HepG2 (cell line): ENCODE data around the gene UBE3D. TPM values are rescaled to one million over a fixed set of nuclear protein-coding genes. Genes with fewer than 3 reads are reported as not detected.

Source experiments
- ATAC-seq: fragments of 200-7000 bp; cut with Tn5 transposase; 3 replicates; pipeline ENCODE4 v1.9.1; 2020; ENCODE audit warnings: mild to moderate bottlenecking, moderate library complexity
- BruUV-seq: library from RNA; stranded (reverse); fragments of 400-500 nt; replicated peaks from 2 replicates; lab custom pipeline; 2021; lab: Mats Ljungman, UMichigan
- CTCF ChIA-PET: fragments of 300-600 bp; formaldehyde crosslinking; extraction: SDS; loops from one replicate; lab custom pipeline; 2021; ENCODE audit warnings: low total read pairs, inconsistent platforms, low intra/inter-chr PET ratio; lab: Yijun Ruan, JAX
- POLR2A ChIA-PET: fragments of 350-600 bp; sonication (Branson Sonifier 250); formaldehyde crosslinking; loops from one replicate; lab custom pipeline; 2020; ENCODE audit warnings: antibody characterized with exemption, inconsistent platforms; lab: Yijun Ruan, JAX
- DNase-seq: peaks from one replicate; pipeline ENCODE4 v3.0.0-alpha.2; 2015; ENCODE audit warnings: low spot score
- FAIRE-seq: peaks from 3 replicates; lab custom pipeline; 2011; peaks lifted over from hg19 to GRCh38; lab: Jason Lieb, UNC
- H2AFZ ChIP-seq: one replicate; pipeline ENCODE4 v1.6.1; 2011; ENCODE audit warnings: low read length, inconsistent platforms
- H3K27ac ChIP-seq: fragments of 300-600 bp; 3 replicates; pipeline ENCODE4 v1.8.0; 2011; ENCODE audit warnings: mixed run types, mild to moderate bottlenecking, mixed read lengths, low read length, inconsistent platforms; ENCODE audit not compliant: insufficient read depth; ENCODE audit errors: extremely low read length
- H3K27me3 ChIP-seq, 2 experiments: fragments of 200-600 bp in 1 of 2; 2 replicates in 1 of 2; 3 replicates in 1 of 2; pipeline versions ENCODE4 v1.6.0 to v1.8.0; 2011; ENCODE audit warnings: low read length in 2 of 2, mild to moderate bottlenecking in 2 of 2, moderate library complexity in 2 of 2, inconsistent platforms in 1 of 2; ENCODE audit not compliant: insufficient read depth in 2 of 2, control insufficient read depth in 1 of 2
- H3K36me3 ChIP-seq, 2 experiments: fragments of 200-600 bp in 1 of 2; replicated peaks in 1 of 2; 2 replicates in 1 of 2; 3 replicates in 1 of 2; pipeline versions ENCODE4 v1.5.1 to v1.8.0; 2011; ENCODE audit warnings: low read length in 2 of 2, inconsistent platforms in 1 of 2; ENCODE audit not compliant: insufficient read depth in 2 of 2, control insufficient read depth in 1 of 2
- H3K4me1 ChIP-seq: 2 replicates; pipeline ENCODE4 v1.5.1; 2012; ENCODE audit warnings: low read length, inconsistent platforms; ENCODE audit not compliant: insufficient read depth
- H3K4me2 ChIP-seq: 2 replicates; pipeline ENCODE4 v1.6.0; 2011; ENCODE audit warnings: low read depth, low read length, inconsistent platforms
- H3K4me3 ChIP-seq, 3 experiments: fragments of 200-600 bp in 1 of 3; sonication (generic), shearing (Covaris generic) in 1 of 3; replicated peaks in 1 of 3; 2 replicates each; pipeline ENCODE4 v1.5.1; 2011 to 2016; ENCODE audit warnings: low read length in 3 of 3, inconsistent platforms in 2 of 3, low read depth in 2 of 3, mild to moderate bottlenecking in 2 of 3, control low read depth in 1 of 3, mixed read lengths in 1 of 3; ENCODE audit not compliant: insufficient read depth in 1 of 3
- H3K79me2 ChIP-seq: one replicate; pipeline ENCODE4 v1.6.1; 2011; ENCODE audit warnings: low read length, inconsistent platforms; ENCODE audit not compliant: insufficient read depth
- H3K9ac ChIP-seq: 2 replicates; pipeline ENCODE4 v1.6.0; 2011; ENCODE audit warnings: mild to moderate bottlenecking, low read depth, low read length, inconsistent platforms; ENCODE audit not compliant: insufficient read depth
- H3K9me3 ChIP-seq: 2 replicates; pipeline ENCODE4 v1.5.1; 2012; ENCODE audit warnings: mild to moderate bottlenecking, low read length
- H4K20me1 ChIP-seq: 2 replicates; pipeline ENCODE4 v1.6.0; 2011; ENCODE audit warnings: inconsistent platforms, mild to moderate bottlenecking, low read length, moderate library complexity; ENCODE audit not compliant: insufficient read depth
- ATF7-NPFF ChIP-seq: sonication (generic); formaldehyde crosslinking; IDR thresholded peaks from 2 replicates; pipeline ENCODE4 v1.8.1; 2023; ENCODE audit warnings: mild to moderate bottlenecking, low read depth, missing genetic modification reagents, moderate library complexity
- FLYWCH1 ChIP-seq: sonication (generic); formaldehyde crosslinking; IDR thresholded peaks from 2 replicates; pipeline ENCODE4 v1.8.1; 2023; ENCODE audit warnings: mild to moderate bottlenecking, missing genetic modification reagents
- MXI1 ChIP-seq: IDR thresholded peaks from 3 replicates; pipeline ENCODE4 v1.6.1; 2012; ENCODE audit warnings: low read depth, low read length, inconsistent platforms, borderline replicate concordance
- NCOA2 ChIP-seq: sonication (generic); formaldehyde crosslinking; IDR thresholded peaks from 2 replicates; pipeline ENCODE4 v1.8.0; 2022; ENCODE audit warnings: inconsistent platforms
- SIN3B ChIP-seq: fragments of 150-350 bp; IDR thresholded peaks from 2 replicates; pipeline ENCODE4 v1.6.1; 2014; ENCODE audit warnings: low read length
- TAF15 ChIP-seq: fragments of 200-400 bp; formaldehyde crosslinking; IDR thresholded peaks from one replicate; pipeline ENCODE4 v1.6.1; 2018; ENCODE audit warnings: mild to moderate bottlenecking, low read depth, low read length; ENCODE audit not compliant: poor library complexity, severe bottlenecking
- TCF7L2 ChIP-seq: IDR thresholded peaks from 2 replicates; pipeline ENCODE4 v1.6.1; 2011; ENCODE audit warnings: mild to moderate bottlenecking, low read depth, low read length, moderate library complexity
- ZNF232 ChIP-seq: sonication (generic); formaldehyde crosslinking; IDR thresholded peaks from 2 replicates; pipeline ENCODE4 v1.4.0; 2020; ENCODE audit warnings: missing genetic modification reagents, borderline replicate concordance
- ZNF234 ChIP-seq: sonication (generic); formaldehyde crosslinking; conservative IDR thresholded peaks from 2 replicates; pipeline ENCODE4 v1.5.1; 2020; ENCODE audit warnings: mild to moderate bottlenecking, missing genetic modification reagents
- ZNF275 ChIP-seq: sonication (generic); formaldehyde crosslinking; IDR thresholded peaks from 2 replicates; pipeline ENCODE4 v1.8.0; 2022; ENCODE audit warnings: missing genetic modification reagents, mild to moderate bottlenecking, inconsistent platforms, borderline replicate concordance
- ZNF773 ChIP-seq: sonication (generic); formaldehyde crosslinking; IDR thresholded peaks from 2 replicates; pipeline ENCODE4 v1.4.0; 2020; ENCODE audit warnings: missing genetic modification reagents, borderline replicate concordance
- ZNF841 ChIP-seq: sonication (generic); formaldehyde crosslinking; IDR thresholded peaks from 2 replicates; pipeline ENCODE4 v1.8.1; 2023; ENCODE audit warnings: missing genetic modification reagents, borderline replicate concordance
- WGBS: methylation state at CpG from one replicate; pipeline ENCODE4 v1.1.6; 2017; ENCODE audit warnings: low lambda C conversion rate; 5-methylcytosine and 5-hydroxymethylcytosine counted together
- in situ Hi-C: cut with HindIII; loops from 2 replicates; pipeline ENCODE4 v1.10.0; 2017; ENCODE audit warnings: low pct_unique_long_range_greater_than_20kb; ENCODE audit not compliant: extremely low pct_ligation_motif_present
- intact Hi-C: fragments of 100-400 bp; cut with micrococcal nuclease; formaldehyde crosslinking; loops from one replicate; pipeline ENCODE4 v1.10.0; 2022; ENCODE audit not compliant: unreplicated experiment
- polyA plus RNA-seq, 8 experiments: library from polyadenylated mRNA; depleted of rRNA in 3 of 8; stranded (reverse) in 7 of 8; unstranded in 1 of 8; fragments of >200 nt; fragmentation: Illumina TruSeq in 4 of 8; extraction: Trizol in 4 of 8; gene quantifications; 2 replicates each; pipeline versions ENCODE4 v1.2.1 to v1.2.3, GENCODE V29; 2011 to 2016; ENCODE audit warnings: low read depth in 4 of 8, missing spikeins in 1 of 8, mixed read lengths in 1 of 8; ENCODE audit not compliant: insufficient read depth in 1 of 8
- total RNA-seq, 5 experiments: library from RNA; depleted of rRNA; stranded (reverse); fragments of >200 nt; fragmentation: Illumina TruSeq; extraction: Trizol; gene quantifications; 2 replicates each; pipeline ENCODE4 v1.2.3, GENCODE V29; 2016; ENCODE audit warnings: low read depth in 1 of 5
- TF ChIP-seq, protein P1 (sequence below): sonication (generic); formaldehyde crosslinking; IDR thresholded peaks from 2 replicates; pipeline ENCODE4 v1.5.1; 2020; ENCODE audit warnings: mild to moderate bottlenecking, moderate library complexity, missing genetic modification reagents
- TF ChIP-seq, protein P2 (sequence below): sonication (generic); formaldehyde crosslinking; IDR thresholded peaks from 2 replicates; pipeline ENCODE4; 2020; ENCODE audit warnings: missing genetic modification reagents, mild to moderate bottlenecking, borderline replicate concordance

UBE3D gene
- total and polyA plus RNA-seq, 2 of the 13 experiments (the other 11 are each of a cell fraction or from before 2014, with no cell fraction given), result 5.1 to 11.4 TPM

- no peaks in the 10 kb centered on the region for H4K20me1 ChIP-seq
- ChIA-PET CTCF (no interaction called here), POLR2A (no interaction called here)
- FAIRE-seq (no peak), ATAC-seq (no peak), DNase-seq (no peak)
- H3K27me3 ChIP-seq, result no peaks in the 10 kb centered on the region
- no peak overlapping the region for H3K9ac ChIP-seq
- no peak overlapping the region for H3K4me2 ChIP-seq
- WGBS, result 94% methylated on average over 1 of the region's 1 CpG
- in situ Hi-C loops (no loop called here), intact Hi-C loops (no loop called here)
- no peak overlapping the region for H2AFZ ChIP-seq
- TF ChIP-seq TAF15 (no peak), ZNF275 (no peak)
- no peaks in the 10 kb centered on the region for H3K4me1 ChIP-seq
- no peak overlapping the region for H3K27ac ChIP-seq
- BruUV-seq, result no TSS peak
- no peaks in the 10 kb centered on the region for H3K9me3 ChIP-seq
- peaks cover 0 to 3% of the 10 kb centered on the region in 2 experiments; a peak in 2 of 5 replicates for H3K36me3 ChIP-seq
- H3K4me3 ChIP-seq, result no peak overlapping the region
- H3K79me2 ChIP-seq, result no peaks in the 10 kb centered on the region
These were observed 113.7 kb downstream of the UBE3D start for GRCh38 chr6:82951935-82952334.

- 100% methylated on average over 1 of the region's 1 CpG for WGBS
- no peak for DNase-seq
- Histone ChIP-seq H3K4me2 (no peak overlapping the region), H3K79me2 (no peaks in the 10 kb centered on the region), H3K9ac (no peak overlapping the region), H3K4me3 (no peak overlapping the region), H3K9me3 (no peaks in the 10 kb centered on the region), H3K4me1 (no peaks in the 10 kb centered on the region), H3K27ac (no peak overlapping the region), H4K20me1 (no peaks in the 10 kb centered on the region), H2AFZ (no peak overlapping the region), H3K27me3 (no peaks in the 10 kb centered on the region), H3K36me3 (peaks cover 0 to 3% of the 10 kb centered on the region in 2 experiments; a peak in 2 of 5 replicates)
- in situ Hi-C loops, result no loop called here
- POLR2A ChIA-PET, result no interaction called here
- CTCF ChIA-PET, result no interaction called here
- no peak for FAIRE-seq
- no peak for ATAC-seq
- intact Hi-C loops, result no loop called here
- no TSS peak for BruUV-seq
- TF ChIP-seq ZNF841 (CRISPR knock-in tag), result no peak
- TF ChIP-seq TCF7L2, result no peak
- TF ChIP-seq, protein P1, sequence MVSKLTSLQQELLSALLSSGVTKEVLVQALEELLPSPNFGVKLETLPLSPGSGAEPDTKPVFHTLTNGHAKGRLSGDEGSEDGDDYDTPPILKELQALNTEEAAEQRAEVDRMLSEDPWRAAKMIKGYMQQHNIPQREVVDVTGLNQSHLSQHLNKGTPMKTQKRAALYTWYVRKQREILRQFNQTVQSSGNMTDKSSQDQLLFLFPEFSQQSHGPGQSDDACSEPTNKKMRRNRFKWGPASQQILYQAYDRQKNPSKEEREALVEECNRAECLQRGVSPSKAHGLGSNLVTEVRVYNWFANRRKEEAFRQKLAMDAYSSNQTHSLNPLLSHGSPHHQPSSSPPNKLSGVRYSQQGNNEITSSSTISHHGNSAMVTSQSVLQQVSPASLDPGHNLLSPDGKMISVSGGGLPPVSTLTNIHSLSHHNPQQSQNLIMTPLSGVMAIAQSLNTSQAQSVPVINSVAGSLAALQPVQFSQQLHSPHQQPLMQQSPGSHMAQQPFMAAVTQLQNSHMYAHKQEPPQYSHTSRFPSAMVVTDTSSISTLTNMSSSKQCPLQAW (CRISPR knock-in tag), result no peak
- no peak for TF ChIP-seq FLYWCH1
- no peak for TF ChIP-seq MXI1
- TF ChIP-seq NCOA2 (CRISPR knock-in tag), result no peak
- TF ChIP-seq, protein P2, sequence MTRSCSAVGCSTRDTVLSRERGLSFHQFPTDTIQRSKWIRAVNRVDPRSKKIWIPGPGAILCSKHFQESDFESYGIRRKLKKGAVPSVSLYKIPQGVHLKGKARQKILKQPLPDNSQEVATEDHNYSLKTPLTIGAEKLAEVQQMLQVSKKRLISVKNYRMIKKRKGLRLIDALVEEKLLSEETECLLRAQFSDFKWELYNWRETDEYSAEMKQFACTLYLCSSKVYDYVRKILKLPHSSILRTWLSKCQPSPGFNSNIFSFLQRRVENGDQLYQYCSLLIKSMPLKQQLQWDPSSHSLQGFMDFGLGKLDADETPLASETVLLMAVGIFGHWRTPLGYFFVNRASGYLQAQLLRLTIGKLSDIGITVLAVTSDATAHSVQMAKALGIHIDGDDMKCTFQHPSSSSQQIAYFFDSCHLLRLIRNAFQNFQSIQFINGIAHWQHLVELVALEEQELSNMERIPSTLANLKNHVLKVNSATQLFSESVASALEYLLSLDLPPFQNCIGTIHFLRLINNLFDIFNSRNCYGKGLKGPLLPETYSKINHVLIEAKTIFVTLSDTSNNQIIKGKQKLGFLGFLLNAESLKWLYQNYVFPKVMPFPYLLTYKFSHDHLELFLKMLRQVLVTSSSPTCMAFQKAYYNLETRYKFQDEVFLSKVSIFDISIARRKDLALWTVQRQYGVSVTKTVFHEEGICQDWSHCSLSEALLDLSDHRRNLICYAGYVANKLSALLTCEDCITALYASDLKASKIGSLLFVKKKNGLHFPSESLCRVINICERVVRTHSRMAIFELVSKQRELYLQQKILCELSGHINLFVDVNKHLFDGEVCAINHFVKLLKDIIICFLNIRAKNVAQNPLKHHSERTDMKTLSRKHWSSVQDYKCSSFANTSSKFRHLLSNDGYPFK (CRISPR knock-in tag), result no peak
- TF ChIP-seq ZNF773 (CRISPR knock-in tag), result no peak
- TF ChIP-seq ZNF234, result no peak
- TF ChIP-seq ZNF232 (CRISPR knock-in tag), result no peak
- TF ChIP-seq ATF7-NPFF, result no peak
- no peak for TF ChIP-seq SIN3B
These were observed 114.3 kb downstream of the UBE3D start for GRCh38 chr6:82951389-82951788.
